ENCODE measurements around the gene DLL3. TPM values are rescaled to one million over a fixed set of nuclear protein-coding genes. Genes with fewer than 3 reads are reported as not detected.

The DLL3 gene
- total and polyA plus RNA-seq, 2 experiments from 2014 or later, result 1.1 to 1.6 TPM

- Histone ChIP-seq H3K9me2 (replicated peaks; ENCODE audit: insufficient read depth) (no peaks in the 10 kb centered on the region), H3K4me1 (ENCODE audit: insufficient read depth) (no peaks in the 10 kb centered on the region), H3K9me3 (ENCODE audit: low read depth) (no peaks in the 10 kb centered on the region), H3K36me3 (replicated peaks; ENCODE audit: insufficient read depth, low read depth) (no peaks in the 10 kb centered on the region), H3K27ac (no peak overlapping the region), H4K20me1 (ENCODE audit: insufficient read depth, poor library complexity, severe bottlenecking) (no peaks in the 10 kb centered on the region), H2AFZ (no peak overlapping the region), H3K4me2 (no peak overlapping the region), H3K27me3 (no peaks in the 10 kb centered on the region), H3K4me3 (no peak overlapping the region), H3K79me2 (no peaks in the 10 kb centered on the region)
- no peak for DNase-seq (ENCODE audit: low spot score)
- TF ChIP-seq EZH2 (IDR thresholded peaks at IDR 0.05; ENCODE audit: borderline replicate concordance) (no peak), EZH2phosphoT487 (IDR thresholded peaks at IDR 0.05; ENCODE audit: low read depth, severe bottlenecking, unreplicated experiment) (no peak), CTCF (IDR thresholded peaks at IDR 0.05; ENCODE audit: poor library complexity) (no peak)
- 89% methylated on average over 7 of the region's 7 CpGs for WGBS (ENCODE audit: low lambda C conversion rate, missing lambda C conversion rate)
Observed at GRCh38 chr19:39470724-39471339, 27.9 kb upstream of the DLL3 start.

DNA sequence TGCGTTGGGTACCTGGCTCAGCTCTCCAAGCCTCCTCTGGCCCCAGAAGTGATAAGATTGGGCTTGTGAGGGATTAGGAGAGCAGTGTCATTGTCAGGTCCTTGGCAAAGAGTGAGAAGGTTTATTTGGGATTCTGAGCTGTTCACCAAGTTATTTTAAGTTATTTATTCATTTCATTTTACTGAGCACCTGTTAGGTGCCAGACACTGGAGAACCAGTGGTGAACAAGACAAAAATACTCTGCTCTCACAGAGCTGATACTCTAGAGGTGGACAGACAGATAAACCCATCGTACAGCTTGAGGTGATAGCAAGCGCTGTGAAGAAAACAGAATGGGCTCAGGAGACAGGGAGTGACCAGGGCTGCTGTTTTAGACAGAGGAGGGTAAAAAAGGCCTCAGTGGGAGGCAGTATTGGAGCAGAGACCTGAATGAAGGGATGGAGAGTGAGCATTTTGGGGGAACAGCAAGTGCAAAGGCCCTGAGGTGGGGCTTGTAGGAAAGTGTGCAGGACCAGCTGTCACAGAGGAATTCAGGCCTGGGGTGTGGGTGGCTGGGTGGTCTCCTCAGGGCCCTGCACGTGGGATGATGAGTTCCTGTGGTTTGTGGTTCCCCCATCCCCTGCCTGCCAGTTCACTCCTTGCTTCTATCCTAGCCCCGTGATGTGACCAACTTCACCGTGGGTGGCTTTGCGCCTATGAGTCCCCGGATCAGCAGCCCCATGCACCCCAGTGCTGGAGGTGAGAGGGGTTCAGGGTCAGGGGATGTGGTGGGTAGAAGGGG lies 26.8 kb upstream of the DLL3 start:
- 95% methylated on average over 8 of the region's 8 CpGs for WGBS (ENCODE audit: low lambda C conversion rate, missing lambda C conversion rate)
- H3K4me3 ChIP-seq, result no peak overlapping the region
- DNase-seq (ENCODE audit: low spot score), result no peak
- H3K4me1 ChIP-seq (ENCODE audit: insufficient read depth), result no peaks in the 10 kb centered on the region
- H3K4me2 ChIP-seq, result no peak overlapping the region
- H3K27me3 ChIP-seq, result no peaks in the 10 kb centered on the region
- no peak overlapping the region for H2AFZ ChIP-seq
- no peaks in the 10 kb centered on the region for H3K79me2 ChIP-seq
- TF ChIP-seq CTCF (IDR thresholded peaks at IDR 0.05; ENCODE audit: poor library complexity), result no peak
- no peak for TF ChIP-seq EZH2phosphoT487 (IDR thresholded peaks at IDR 0.05; ENCODE audit: low read depth, severe bottlenecking, unreplicated experiment)
- no peak for TF ChIP-seq EZH2 (IDR thresholded peaks at IDR 0.05; ENCODE audit: borderline replicate concordance)
- H3K9me3 ChIP-seq (ENCODE audit: low read depth), result no peaks in the 10 kb centered on the region
- H3K27ac ChIP-seq, result no peak overlapping the region
- no peaks in the 10 kb centered on the region for H4K20me1 ChIP-seq (ENCODE audit: insufficient read depth, poor library complexity, severe bottlenecking)
- H3K36me3 ChIP-seq (replicated peaks; ENCODE audit: insufficient read depth, low read depth), result no peaks in the 10 kb centered on the region
- H3K9me2 ChIP-seq (replicated peaks; ENCODE audit: insufficient read depth), result no peaks in the 10 kb centered on the region

- Histone ChIP-seq H3K4me2 (no peak overlapping the region), H3K9me3 (ENCODE audit: low read depth) (no peaks in the 10 kb centered on the region), H3K9me2 (replicated peaks; ENCODE audit: insufficient read depth) (no peaks in the 10 kb centered on the region), H3K36me3 (replicated peaks; ENCODE audit: insufficient read depth, low read depth) (no peaks in the 10 kb centered on the region), H3K4me1 (ENCODE audit: insufficient read depth) (no peaks in the 10 kb centered on the region), H2AFZ (no peak overlapping the region), H3K27ac (no peak overlapping the region), H3K4me3 (no peak overlapping the region), H4K20me1 (ENCODE audit: insufficient read depth, poor library complexity, severe bottlenecking) (no peaks in the 10 kb centered on the region), H3K27me3 (no peaks in the 10 kb centered on the region), H3K79me2 (no peaks in the 10 kb centered on the region)
- WGBS (ENCODE audit: low lambda C conversion rate, missing lambda C conversion rate), result 90% methylated on average over 25 of the region's 32 CpGs
- DNase-seq (ENCODE audit: low spot score), result no peak
- TF ChIP-seq EZH2phosphoT487 (IDR thresholded peaks at IDR 0.05; ENCODE audit: low read depth, severe bottlenecking, unreplicated experiment) (no peak), CTCF (IDR thresholded peaks at IDR 0.05; ENCODE audit: poor library complexity) (no peak), EZH2 (IDR thresholded peaks at IDR 0.05; ENCODE audit: borderline replicate concordance) (no peak)
Observed at GRCh38 chr19:39472746-39473442, 25.9 kb upstream of the DLL3 start.

All from hepatocyte (in vitro differentiated cells).